Caco-2 (cell line): ENCODE results near the gene PRDM2. TPM values are rescaled to one million over a fixed set of nuclear protein-coding genes. Genes with fewer than 3 reads are reported as not detected.

Experiments
- BruUV-seq: library from RNA; stranded (reverse); fragments of 400-500 nt; replicated peaks from 2 replicates; lab custom pipeline; 2021; lab: Mats Ljungman, UMichigan
- CTCF ChIA-PET: fragments of 300-600 bp; sonication (Branson Sonifier 250); formaldehyde crosslinking; loops from one replicate; lab custom pipeline; 2022; ENCODE audit warnings: antibody characterized with exemption; lab: Charles Lee
- POLR2A ChIA-PET: fragments of 300-600 bp; sonication (Branson Sonifier 250); formaldehyde crosslinking; loops from one replicate; lab custom pipeline; 2022; ENCODE audit warnings: antibody characterized with exemption; lab: Charles Lee
- DNase-seq, 2 experiments: peaks; one replicate each; pipeline versions ENCODE4 v3.0.0 to v3.0.0-alpha.2; 2020 to 2022
- H3K27me3 ChIP-seq: replicated peaks from 2 replicates; pipeline ENCODE4 v1.6.0; 2011; ENCODE audit warnings: low read length; ENCODE audit not compliant: control insufficient read depth, insufficient read depth
- H3K36me3 ChIP-seq: 2 replicates; pipeline ENCODE4 v1.5.1; 2011; ENCODE audit warnings: low read length; ENCODE audit not compliant: control insufficient read depth, insufficient read depth
- H3K4me1 ChIP-seq: fragments of 250-450 bp; sonication (Bioruptor Pico); 2 replicates; pipeline ENCODE4 v1.5.1; 2020; ENCODE audit warnings: mild to moderate bottlenecking
- H3K4me3 ChIP-seq: 2 replicates; pipeline ENCODE4 v1.5.1; 2011; ENCODE audit warnings: low read depth, mild to moderate bottlenecking, control low read depth, low read length
- H3K9me3 ChIP-seq: fragments of 250-450 bp; sonication (Bioruptor Pico); 2 replicates; pipeline ENCODE4 v1.5.1; 2020; ENCODE audit warnings: mild to moderate bottlenecking, moderate library complexity
- H3K27ac Mint-ChIP-seq: one replicate; pipeline ENCODE4 v1.8.0; 2022; ENCODE audit warnings: mixed read lengths; ENCODE audit not compliant: unreplicated experiment
- H3K27me3 Mint-ChIP-seq: one replicate; pipeline ENCODE4 v1.8.0; 2022; ENCODE audit warnings: mixed read lengths; ENCODE audit not compliant: insufficient read depth, unreplicated experiment
- H3K36me3 Mint-ChIP-seq: one replicate; pipeline ENCODE4 v1.8.0; 2022; ENCODE audit warnings: mild to moderate bottlenecking, mixed read lengths; ENCODE audit not compliant: insufficient read depth, unreplicated experiment
- H3K4me1 Mint-ChIP-seq: one replicate; pipeline ENCODE4 v1.8.0; 2022; ENCODE audit warnings: low read depth, mixed read lengths; ENCODE audit not compliant: unreplicated experiment
- H3K4me3 Mint-ChIP-seq: one replicate; pipeline ENCODE4 v1.8.0; 2022; ENCODE audit warnings: mild to moderate bottlenecking, moderate library complexity, mixed read lengths; ENCODE audit not compliant: unreplicated experiment
- H3K9me3 Mint-ChIP-seq: one replicate; pipeline ENCODE4 v1.8.0; 2022; ENCODE audit warnings: mixed read lengths; ENCODE audit not compliant: unreplicated experiment
- intact Hi-C: fragments of 100-400 bp; cut with micrococcal nuclease; formaldehyde crosslinking; loops from one replicate; pipeline ENCODE4 v1.10.0; 2022; ENCODE audit not compliant: unreplicated experiment
- total RNA-seq: library from RNA; stranded (reverse); gene quantifications from 2 replicates; pipeline ENCODE4 v1.2.3, GENCODE V29; 2022
- TF ChIP-seq, protein P1 (sequence below), 2 experiments: fragments of 200-600 bp in 1 of 2; IDR thresholded peaks; 1 replicate in 1 of 2; 2 replicates in 1 of 2; pipeline versions ENCODE4 v1.5.1 to v1.8.0; 2011 to 2022; ENCODE audit warnings: antibody characterized with exemption in 1 of 2, control low read depth in 1 of 2, inconsistent platforms in 1 of 2, low read depth in 1 of 2, low read length in 1 of 2, mild to moderate bottlenecking in 1 of 2, moderate library complexity in 1 of 2; ENCODE audit not compliant: insufficient read depth in 1 of 2, severe bottlenecking in 1 of 2, unreplicated experiment in 1 of 2

Gene PRDM2
- total RNA-seq, 1 experiment from 2014 or later: 32.7 TPM

- H3K36me3 ChIP-seq: no peaks in the 10 kb centered on the region
- intact Hi-C loops: no loop called here
- TF ChIP-seq, protein P1, sequence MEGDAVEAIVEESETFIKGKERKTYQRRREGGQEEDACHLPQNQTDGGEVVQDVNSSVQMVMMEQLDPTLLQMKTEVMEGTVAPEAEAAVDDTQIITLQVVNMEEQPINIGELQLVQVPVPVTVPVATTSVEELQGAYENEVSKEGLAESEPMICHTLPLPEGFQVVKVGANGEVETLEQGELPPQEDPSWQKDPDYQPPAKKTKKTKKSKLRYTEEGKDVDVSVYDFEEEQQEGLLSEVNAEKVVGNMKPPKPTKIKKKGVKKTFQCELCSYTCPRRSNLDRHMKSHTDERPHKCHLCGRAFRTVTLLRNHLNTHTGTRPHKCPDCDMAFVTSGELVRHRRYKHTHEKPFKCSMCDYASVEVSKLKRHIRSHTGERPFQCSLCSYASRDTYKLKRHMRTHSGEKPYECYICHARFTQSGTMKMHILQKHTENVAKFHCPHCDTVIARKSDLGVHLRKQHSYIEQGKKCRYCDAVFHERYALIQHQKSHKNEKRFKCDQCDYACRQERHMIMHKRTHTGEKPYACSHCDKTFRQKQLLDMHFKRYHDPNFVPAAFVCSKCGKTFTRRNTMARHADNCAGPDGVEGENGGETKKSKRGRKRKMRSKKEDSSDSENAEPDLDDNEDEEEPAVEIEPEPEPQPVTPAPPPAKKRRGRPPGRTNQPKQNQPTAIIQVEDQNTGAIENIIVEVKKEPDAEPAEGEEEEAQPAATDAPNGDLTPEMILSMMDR (IDR thresholded peaks at IDR 0.05; ENCODE audit: insufficient read depth in 1 of 2, low read depth in 1 of 2, low read length in 1 of 2, severe bottlenecking in 1 of 2, unreplicated experiment in 1 of 2): no peak
- H3K9me3 Mint-ChIP-seq: peaks cover 9% of the 10 kb centered on the region
- no peaks in the 10 kb centered on the region for H3K4me1 ChIP-seq
- peaks cover 2% of the 10 kb centered on the region for H3K27me3 Mint-ChIP-seq
- no peak overlapping the region for H3K27ac Mint-ChIP-seq
- BruUV-seq: no TSS peak
- POLR2A ChIA-PET: no interaction called here
- DNase-seq: peak; percentile 3 to 38
- H3K4me1 Mint-ChIP-seq: peaks cover 6% of the 10 kb centered on the region
- H3K4me3 ChIP-seq: no peak overlapping the region
- peaks cover 6% of the 10 kb centered on the region for H3K36me3 Mint-ChIP-seq
- no peaks in the 10 kb centered on the region for H3K27me3 ChIP-seq
- CTCF ChIA-PET: interaction anchor here (1.1 kb wide), 1 partner anchor 31 kb away, joined by 3 read pairs; no protein-coding TSS in a partner anchor
- H3K4me3 Mint-ChIP-seq: no peak overlapping the region
- H3K9me3 ChIP-seq: no peaks in the 10 kb centered on the region
Measured at GRCh38 chr1:13694886-13695684, 4.9 kb upstream of the PRDM2 start.

DNA sequence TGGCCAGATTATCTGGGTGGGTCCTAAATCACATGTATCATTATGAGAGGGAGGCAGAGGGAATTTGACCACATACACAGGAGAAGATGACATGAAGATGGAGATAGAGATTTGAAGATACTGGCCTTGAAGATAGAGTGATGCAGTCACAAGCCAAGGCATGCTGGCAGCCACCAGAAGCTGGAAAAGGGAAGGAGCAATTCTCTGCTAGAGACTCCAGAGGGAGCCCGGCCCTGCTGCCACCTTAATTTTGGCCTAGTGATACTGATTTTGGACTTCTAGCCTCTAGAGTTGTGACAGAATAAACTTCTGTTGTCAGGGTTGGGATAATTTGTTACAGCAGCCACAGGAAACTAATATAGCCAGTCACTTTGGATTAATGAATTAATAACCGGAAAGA, 2.2 kb upstream of the PRDM2 start:
- ChIA-PET POLR2A (no interaction called here), CTCF (no interaction called here)
- Histone ChIP-seq H3K4me3 (no peak overlapping the region), H3K9me3 (no peaks in the 10 kb centered on the region), H3K4me1 (0 out of 2 replicates have a peak, but pooled peaks cover 6% of the 10 kb centered on the region), H3K27me3 (no peaks in the 10 kb centered on the region), H3K36me3 (no peaks in the 10 kb centered on the region)
- peaks cover 6% of the 10 kb centered on the region for H3K4me1 Mint-ChIP-seq
- no peak overlapping the region for H3K4me3 Mint-ChIP-seq
- H3K9me3 Mint-ChIP-seq: peaks cover 9% of the 10 kb centered on the region
- no peak overlapping the region for H3K27ac Mint-ChIP-seq
- H3K27me3 Mint-ChIP-seq: no peaks in the 10 kb centered on the region
- no peak for DNase-seq
- H3K36me3 Mint-ChIP-seq: peaks cover 6% of the 10 kb centered on the region
- no TSS peak for BruUV-seq
- TF ChIP-seq, protein P1 (IDR thresholded peaks at IDR 0.05; ENCODE audit: insufficient read depth in 1 of 2, low read depth in 1 of 2, low read length in 1 of 2, severe bottlenecking in 1 of 2, unreplicated experiment in 1 of 2): no peak
- intact Hi-C loops: no loop called here

GRCh38 chr1:13699510-13699909, 478 bp upstream of the PRDM2 start:
- H3K4me1 ChIP-seq: 0 out of 2 replicates have a peak, but pooled peaks cover 6% of the 10 kb centered on the region
- DNase-seq: peak in 1 of 2 experiments; percentile 11
- no peaks in the 10 kb centered on the region for H3K27me3 ChIP-seq
- ChIA-PET POLR2A (interaction anchor here (0.6 kb wide), 1 partner anchor 50 kb away, joined by 3 read pairs; no protein-coding TSS in a partner anchor), CTCF (no interaction called here)
- Mint-ChIP-seq H3K4me1 (peaks cover 6% of the 10 kb centered on the region), H3K27me3 (no peaks in the 10 kb centered on the region), H3K9me3 (peaks cover 9% of the 10 kb centered on the region), H3K36me3 (peaks cover 6% of the 10 kb centered on the region), H3K4me3 (peak overlapping the region; percentile 66), H3K27ac (peak overlapping the region; percentile 43)
- no TSS peak for BruUV-seq
- H3K4me3 ChIP-seq: peak overlapping the region; percentile 75
- intact Hi-C loops: no loop called here
- TF ChIP-seq, protein P1 (IDR thresholded peaks at IDR 0.05; ENCODE audit: insufficient read depth in 1 of 2, low read depth in 1 of 2, low read length in 1 of 2, severe bottlenecking in 1 of 2, unreplicated experiment in 1 of 2): no peak
- H3K9me3 ChIP-seq: no peaks in the 10 kb centered on the region
- H3K36me3 ChIP-seq: no peaks in the 10 kb centered on the region
